HepG2 (cell line): ENCODE results near the gene SKIDA1.

Experiments used
- CTCF ChIP-seq: sonication (generic); formaldehyde crosslinking; IDR thresholded peaks from 2 replicates; pipeline ENCODE4 v1.5.0; 2020; ENCODE audit warnings: mild to moderate bottlenecking, missing genetic modification reagents, moderate library complexity
- ELF1 ChIP-seq: sonication (generic); formaldehyde crosslinking; IDR thresholded peaks from 2 replicates; pipeline ENCODE4 v1.4.0; 2020; ENCODE audit warnings: missing genetic modification reagents
- ERF ChIP-seq: IDR thresholded peaks from 2 replicates; pipeline ENCODE4 v1.6.1; 2018; ENCODE audit warnings: missing biosample characterization, missing genetic modification reagents
- TAF1 ChIP-seq: sonication (generic); formaldehyde crosslinking; IDR thresholded peaks from 2 replicates; pipeline ENCODE4 v1.4.0; 2020; ENCODE audit warnings: missing genetic modification reagents
- ZNF749 ChIP-seq: sonication (generic); formaldehyde crosslinking; IDR thresholded peaks from 2 replicates; pipeline ENCODE4 v1.8.0; 2022; ENCODE audit warnings: mild to moderate bottlenecking, missing genetic modification reagents, moderate library complexity, borderline replicate concordance
- ZNF878 ChIP-seq: sonication (generic); formaldehyde crosslinking; IDR thresholded peaks from 2 replicates; pipeline ENCODE4 v1.8.1; 2023; ENCODE audit warnings: mild to moderate bottlenecking, missing genetic modification reagents, moderate library complexity
- TF ChIP-seq, protein P1 (sequence below), 2 experiments: sonication (generic) in 1 of 2; formaldehyde crosslinking in 1 of 2; IDR thresholded peaks; 2 replicates each; pipeline versions ENCODE4 v1.5.1 to v1.6.1; 2011 to 2020; ENCODE audit warnings: borderline replicate concordance in 1 of 2, low read depth in 1 of 2, low read length in 1 of 2, mild to moderate bottlenecking in 1 of 2, missing genetic modification reagents in 1 of 2, moderate library complexity in 1 of 2
- TF ChIP-seq, protein P2 (sequence below): sonication (generic); formaldehyde crosslinking; conservative IDR thresholded peaks from 2 replicates; pipeline ENCODE4 v1.4.0; 2020; ENCODE audit warnings: missing genetic modification reagents
- TF ChIP-seq, protein P3 (sequence below): sonication (generic); formaldehyde crosslinking; IDR thresholded peaks from 2 replicates; pipeline ENCODE4 v1.4.0; 2020; ENCODE audit warnings: missing genetic modification reagents

DNA sequence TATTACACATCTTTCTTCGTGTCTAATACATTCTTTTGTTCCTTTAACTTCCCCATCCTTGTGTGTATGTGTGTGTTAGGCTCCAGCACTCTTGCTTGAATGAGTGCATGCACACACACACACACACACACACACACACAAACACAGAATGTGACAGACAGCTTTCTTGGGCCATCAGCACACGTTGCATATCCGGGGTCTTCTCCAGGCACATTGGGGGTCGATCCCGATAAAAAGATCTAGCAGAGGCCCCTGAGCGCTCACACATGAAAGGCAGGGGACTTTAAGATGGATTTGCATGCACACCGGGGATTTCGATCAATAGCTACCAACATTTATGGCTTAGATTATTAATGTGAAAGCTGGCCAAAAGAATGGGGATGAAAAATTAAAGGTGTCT is 4.5 kb downstream of the SKIDA1 start:
- TF ChIP-seq ZNF878 (no peak), TAF1 (no peak), ERF (CRISPR knock-in tag) (no peak), CTCF (CRISPR knock-in tag) (no peak), ZNF749 (CRISPR knock-in tag) (no peak), ELF1 (CRISPR knock-in tag) (no peak)
- TF ChIP-seq, protein P1, sequence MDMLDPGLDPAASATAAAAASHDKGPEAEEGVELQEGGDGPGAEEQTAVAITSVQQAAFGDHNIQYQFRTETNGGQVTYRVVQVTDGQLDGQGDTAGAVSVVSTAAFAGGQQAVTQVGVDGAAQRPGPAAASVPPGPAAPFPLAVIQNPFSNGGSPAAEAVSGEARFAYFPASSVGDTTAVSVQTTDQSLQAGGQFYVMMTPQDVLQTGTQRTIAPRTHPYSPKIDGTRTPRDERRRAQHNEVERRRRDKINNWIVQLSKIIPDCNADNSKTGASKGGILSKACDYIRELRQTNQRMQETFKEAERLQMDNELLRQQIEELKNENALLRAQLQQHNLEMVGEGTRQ (IDR thresholded peaks at IDR 0.05; ENCODE audit: low read depth, low read length), result no peak
- TF ChIP-seq, protein P1 (CRISPR knock-in tag; IDR thresholded peaks at IDR 0.05; ENCODE audit: borderline replicate concordance), result no peak
- TF ChIP-seq, protein P2, sequence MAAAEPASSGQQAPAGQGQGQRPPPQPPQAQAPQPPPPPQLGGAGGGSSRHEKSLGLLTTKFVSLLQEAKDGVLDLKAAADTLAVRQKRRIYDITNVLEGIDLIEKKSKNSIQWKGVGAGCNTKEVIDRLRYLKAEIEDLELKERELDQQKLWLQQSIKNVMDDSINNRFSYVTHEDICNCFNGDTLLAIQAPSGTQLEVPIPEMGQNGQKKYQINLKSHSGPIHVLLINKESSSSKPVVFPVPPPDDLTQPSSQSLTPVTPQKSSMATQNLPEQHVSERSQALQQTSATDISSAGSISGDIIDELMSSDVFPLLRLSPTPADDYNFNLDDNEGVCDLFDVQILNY (CRISPR knock-in tag), result no peak
- TF ChIP-seq, protein P3, sequence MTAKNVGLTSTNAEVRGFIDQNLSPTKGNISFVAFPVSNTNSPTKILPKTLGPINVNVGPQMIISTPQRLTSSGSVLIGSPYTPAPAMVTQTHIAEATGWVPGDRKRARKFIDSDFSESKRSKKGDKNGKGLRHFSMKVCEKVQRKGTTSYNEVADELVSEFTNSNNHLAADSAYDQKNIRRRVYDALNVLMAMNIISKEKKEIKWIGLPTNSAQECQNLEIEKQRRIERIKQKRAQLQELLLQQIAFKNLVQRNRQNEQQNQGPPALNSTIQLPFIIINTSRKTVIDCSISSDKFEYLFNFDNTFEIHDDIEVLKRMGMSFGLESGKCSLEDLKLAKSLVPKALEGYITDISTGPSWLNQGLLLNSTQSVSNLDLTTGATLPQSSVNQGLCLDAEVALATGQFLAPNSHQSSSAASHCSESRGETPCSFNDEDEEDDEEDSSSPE (CRISPR knock-in tag), result no peak
